ENCODE data around the gene ZKSCAN5.
"Not testable (repeated sequence)": the region's sequence is repeated elsewhere in the genome, so short reads cannot be mapped to it uniquely, and the experiment has no call there.

The ZKSCAN5 gene

GRCh38 chr7:99498546-99498944 lies 5.9 kb upstream of the ZKSCAN5 start:
- DNase-seq, result no peak

- DNase-seq, result no peak
These were observed 5.1 kb upstream of the ZKSCAN5 start for GRCh38 chr7:99499371-99499720.

- DNase-seq, result peak; percentile 51 to 78
These were observed 4.5 kb upstream of the ZKSCAN5 start, which contains the start of gene ZNF394 for GRCh38 chr7:99499721-99500636. Gene ZNF394 (minus strand): TSS chr7:99500281. CDS start chr7:99500093, 188 bp downstream.

- no peak for DNase-seq
These were observed 3.8 kb upstream of the ZKSCAN5 start for GRCh38 chr7:99500637-99501009.

- not testable (repeated sequence) for DNase-seq
These were observed 3.2 kb upstream of the ZKSCAN5 start for GRCh38 chr7:99501236-99501635.

GRCh38 chr7:99504281-99504602 lies 220 bp upstream of the ZKSCAN5 start:
- DNase-seq, result no peak

GRCh38 chr7:99505324-99505662 lies 831 bp downstream of the ZKSCAN5 start:
- DNase-seq, result no peak

GRCh38 chr7:99514050-99514449 lies 9.6 kb downstream of the ZKSCAN5 start:
- DNase-seq, result no peak

GRCh38 chr7:99521399-99521798 lies 16.9 kb downstream of the ZKSCAN5 start:
- DNase-seq, result no peak

GRCh38 chr7:99525713-99526440 lies 21.4 kb downstream of the ZKSCAN5 start:
- no peak for DNase-seq

GRCh38 chr7:99531354-99531765 lies 26.9 kb downstream of the ZKSCAN5 start:
- DNase-seq, result no peak

- DNase-seq, result no peak
These were observed 31.2 kb downstream of the ZKSCAN5 start for GRCh38 chr7:99535667-99536066.

GRCh38 chr7:99539213-99539811 lies 34.9 kb downstream of the ZKSCAN5 start:
- DNase-seq, result no peak

GRCh38 chr7:99540542-99540941 lies 36.1 kb downstream of the ZKSCAN5 start:
- DNase-seq, result no peak

GRCh38 chr7:99541212-99541611 lies 36.8 kb downstream of the ZKSCAN5 start:
- DNase-seq, result no peak

- no peak for DNase-seq
These were observed 38.7 kb downstream of the ZKSCAN5 start for GRCh38 chr7:99543081-99543671.

- no peak for DNase-seq
These were observed 39.5 kb downstream of the ZKSCAN5 start for GRCh38 chr7:99543916-99544315.

GRCh38 chr7:99545308-99545707 lies 40.8 kb downstream of the ZKSCAN5 start:
- not testable (repeated sequence) for DNase-seq

GRCh38 chr7:99549545-99549944 lies 45.1 kb downstream of the ZKSCAN5 start:
- not testable (repeated sequence) for DNase-seq

- DNase-seq, result no peak
These were observed 46.9 kb downstream of the ZKSCAN5 start for GRCh38 chr7:99551334-99551733.

- DNase-seq, result peak; percentile 8 to 67
These were observed 47.5 kb downstream of the ZKSCAN5 start, which contains the start of gene FAM200A for GRCh38 chr7:99551767-99552463. Gene FAM200A (minus strand): TSS chr7:99552114. CDS start chr7:99548407, 3,707 bp downstream.

- DNase-seq, result no peak
These were observed 48.6 kb downstream of the ZKSCAN5 start for GRCh38 chr7:99553039-99553438.

GRCh38 chr7:99554939-99555338 lies 50.5 kb downstream of the ZKSCAN5 start:
- no peak for DNase-seq
